ENCODE results near the gene UBASH3B.

UBASH3B gene

GRCh38 chr11:122649116-122649515 is 6.4 kb upstream of the UBASH3B start:
- DNase-seq: no peak

- no peak for DNase-seq
Measured at GRCh38 chr11:122650619-122651018, 4.9 kb upstream of the UBASH3B start.

GRCh38 chr11:122652495-122652894 is 3.0 kb upstream of the UBASH3B start:
- DNase-seq: no peak

DNA sequence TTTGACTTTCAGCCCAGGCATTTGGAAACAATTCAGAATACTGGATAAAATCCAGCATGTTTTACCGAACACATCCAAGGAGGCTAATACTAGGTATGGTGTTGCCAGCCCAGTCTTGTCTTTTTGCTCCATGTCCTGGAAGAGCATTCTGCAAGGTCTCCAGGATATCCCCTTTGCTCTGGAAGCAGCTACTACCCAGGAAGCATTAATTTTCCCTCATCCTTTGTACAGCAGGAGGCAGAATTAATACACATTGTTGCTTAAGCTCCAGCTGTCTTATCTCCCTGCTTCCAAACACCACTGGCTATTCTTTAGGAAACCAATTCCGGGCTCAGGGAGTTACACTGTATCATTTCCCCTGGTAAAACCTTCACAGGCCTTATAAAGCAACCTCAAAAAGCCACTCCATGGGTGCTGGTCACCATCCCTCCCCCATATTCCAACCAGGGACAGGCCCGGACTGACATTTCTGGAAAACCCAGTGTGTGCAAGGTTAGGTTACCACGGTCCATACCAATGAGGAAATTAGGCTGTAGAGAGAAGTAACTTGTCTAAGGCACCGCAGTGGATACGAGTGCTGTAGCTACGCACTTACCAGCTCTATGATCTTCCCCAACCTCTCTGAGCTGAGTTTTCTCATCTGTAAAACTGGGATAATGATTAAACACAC is 1.5 kb upstream of the UBASH3B start:
- DNase-seq: no peak

DNA sequence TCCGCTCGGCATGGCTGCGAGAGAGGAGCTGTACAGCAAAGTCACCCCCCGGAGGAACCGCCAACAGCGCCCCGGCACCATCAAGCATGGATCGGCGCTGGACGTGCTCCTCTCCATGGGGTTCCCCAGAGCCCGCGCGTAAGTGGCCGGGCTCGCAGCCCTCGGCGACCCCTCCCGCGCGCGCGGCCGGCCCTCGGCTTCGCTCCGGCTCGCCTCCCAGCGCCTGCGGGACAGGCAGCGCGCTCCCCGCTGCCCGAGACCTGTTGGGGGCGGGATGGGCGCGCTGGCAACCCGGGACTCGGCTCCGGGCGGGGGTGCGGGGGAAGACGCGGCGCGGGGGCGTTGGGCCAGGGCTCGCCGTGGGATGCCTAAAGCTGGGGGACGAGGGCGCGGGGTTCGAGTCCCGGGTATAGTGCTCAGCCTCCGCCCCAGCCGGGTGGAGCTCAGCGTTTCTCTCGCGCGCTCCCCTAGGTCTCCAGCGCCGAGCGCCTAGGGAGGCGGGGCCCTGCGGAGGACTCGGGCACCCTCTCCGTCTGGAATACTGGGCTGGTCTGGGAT is 630 bp downstream of the UBASH3B start:
- no peak for DNase-seq

DNA sequence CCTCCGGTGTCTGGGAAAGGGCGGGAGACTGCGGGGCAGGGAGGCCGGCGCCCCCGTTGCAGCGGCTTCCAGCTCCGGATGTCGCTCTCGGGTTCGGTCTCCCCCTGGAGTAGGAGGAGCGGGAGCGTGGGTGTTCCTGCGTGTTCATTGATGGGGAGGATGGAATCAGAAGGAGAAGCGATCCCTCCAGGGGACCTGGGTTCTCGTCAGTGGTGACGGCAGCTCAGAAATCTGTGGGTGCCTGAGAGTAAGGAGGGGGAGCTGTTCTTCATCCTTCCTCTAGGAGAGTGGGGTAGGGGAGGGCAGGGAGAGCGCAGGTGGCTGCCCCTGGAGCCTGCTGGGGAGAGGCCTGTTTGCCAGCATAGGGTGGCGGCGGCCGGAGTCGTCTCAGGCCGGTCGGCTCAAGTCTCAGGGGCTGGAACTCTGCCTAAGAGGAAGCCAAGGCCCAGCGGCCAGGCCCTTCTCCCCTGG is 1.1 kb downstream of the UBASH3B start:
- no peak for DNase-seq

DNA sequence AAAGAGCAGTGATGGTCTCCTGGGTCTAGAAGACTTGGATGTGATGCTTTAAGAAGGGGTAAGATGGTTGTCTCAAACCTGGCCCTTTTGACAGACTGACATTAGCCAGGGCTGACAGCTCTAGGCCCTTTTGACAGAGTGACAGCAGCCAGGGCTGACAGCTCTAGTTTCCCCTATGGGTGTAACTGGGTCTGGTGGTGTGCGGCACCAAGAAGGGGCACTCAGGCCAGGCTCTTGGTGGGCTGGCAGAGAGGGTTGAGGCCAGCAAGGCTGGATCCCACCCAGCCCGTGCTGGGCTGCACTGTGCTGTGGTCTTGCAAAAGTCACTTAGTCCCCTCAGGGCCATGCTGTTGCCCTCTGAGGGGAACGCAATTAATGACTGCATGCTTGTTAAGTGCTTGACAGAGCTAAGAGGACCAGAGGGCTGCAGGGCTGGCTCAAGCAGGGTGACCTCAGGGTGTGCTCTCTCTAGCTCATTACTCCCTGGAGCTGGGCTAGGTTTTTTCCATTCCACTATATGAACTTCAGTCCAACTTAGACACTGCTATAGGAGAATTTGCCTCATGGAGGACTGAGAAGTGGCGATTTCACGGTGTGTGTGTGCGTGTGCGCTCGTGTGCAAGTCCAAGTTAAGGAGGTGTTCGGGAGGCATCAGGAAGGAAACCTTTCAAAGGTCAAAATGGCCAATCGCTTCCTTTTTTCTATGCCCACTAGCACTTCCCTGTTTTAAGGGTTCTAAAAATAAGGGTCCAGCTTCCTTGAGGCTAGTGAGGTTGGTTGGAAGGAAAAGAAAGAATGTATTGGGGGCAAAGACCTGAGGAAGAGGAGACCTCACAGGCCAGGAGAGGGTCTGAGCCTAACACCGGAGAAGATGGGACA is 4.4 kb downstream of the UBASH3B start:
- no peak for DNase-seq

DNA sequence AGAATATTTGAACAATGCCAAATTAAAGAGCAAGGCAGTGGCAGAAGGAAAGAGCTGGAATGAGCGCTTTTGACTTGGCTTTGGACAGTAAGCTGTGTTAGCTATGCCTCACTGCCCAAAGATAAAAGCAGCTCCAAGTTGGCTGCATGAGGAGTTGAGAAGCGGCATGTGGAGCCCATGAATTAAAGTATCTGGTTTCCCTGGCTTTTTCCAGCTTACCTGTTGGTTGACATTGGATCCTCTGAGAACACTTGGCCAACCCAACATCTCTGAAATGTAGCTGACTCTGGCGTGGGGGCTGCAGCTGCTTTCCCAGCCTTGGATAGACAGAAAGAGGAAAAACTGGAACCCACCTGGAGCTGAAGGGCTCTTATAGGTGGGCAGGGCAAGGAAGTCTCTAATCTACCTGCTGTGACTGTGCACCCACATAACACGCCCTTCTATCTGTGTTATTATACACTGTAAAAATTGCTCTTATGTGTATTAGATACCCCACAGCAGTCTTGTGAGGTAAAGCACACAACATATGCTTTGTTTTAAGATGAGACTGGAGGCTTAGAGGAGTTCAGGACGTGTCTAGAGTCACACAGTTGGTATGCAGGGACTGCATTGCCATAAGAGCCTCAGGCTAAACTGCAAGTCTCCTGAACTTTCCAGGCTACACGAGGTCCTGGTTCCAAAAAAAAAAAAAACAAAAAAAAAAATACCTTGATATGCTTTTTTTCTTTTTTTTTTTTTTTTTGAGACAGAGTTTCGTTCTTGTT is 5.8 kb downstream of the UBASH3B start:
- peak; percentile 21 for DNase-seq

GRCh38 chr11:122663056-122663740 is 7.7 kb downstream of the UBASH3B start:
- no peak for DNase-seq

GRCh38 chr11:122663764-122664163 is 8.2 kb downstream of the UBASH3B start:
- DNase-seq: no peak

DNA sequence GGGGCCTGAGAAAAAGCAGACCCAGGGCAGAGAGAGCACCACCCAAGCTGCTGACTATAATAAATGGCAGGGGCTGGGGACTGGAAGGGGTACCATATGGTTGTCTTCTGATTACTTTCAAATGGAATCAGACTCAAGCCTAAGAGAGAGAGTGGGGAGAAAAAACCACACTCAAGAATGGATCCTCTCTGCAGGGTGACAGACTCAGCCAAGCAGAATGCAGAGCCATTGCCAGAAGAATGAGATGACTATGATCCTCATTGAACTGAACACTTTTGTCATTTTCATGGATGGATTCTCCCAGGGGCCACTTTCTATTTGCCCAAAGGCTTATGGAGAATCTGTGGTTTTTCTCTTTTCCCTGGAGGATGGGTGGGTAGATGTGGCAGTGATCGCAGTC is 8.7 kb downstream of the UBASH3B start:
- DNase-seq: no peak

DNA sequence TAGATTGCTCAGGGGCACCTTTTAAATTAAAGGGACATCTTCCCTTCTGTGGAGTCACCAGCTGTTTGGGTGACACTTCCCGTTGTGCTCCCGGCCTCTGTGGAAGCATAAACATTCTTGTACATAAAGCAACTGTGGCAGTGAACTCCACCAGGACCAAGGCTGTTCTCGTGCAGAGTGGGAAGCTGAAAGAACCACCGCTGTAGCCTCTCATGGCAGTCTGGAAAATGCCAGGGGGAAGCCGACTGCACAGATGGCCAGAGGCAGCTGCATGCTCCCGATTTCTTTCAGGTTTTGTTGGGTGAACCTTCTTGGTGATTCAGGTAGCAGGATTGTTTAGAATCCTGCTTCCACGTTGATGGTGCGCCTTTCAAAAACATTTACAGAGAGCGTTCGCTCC is 10.3 kb downstream of the UBASH3B start:
- no peak for DNase-seq

DNA sequence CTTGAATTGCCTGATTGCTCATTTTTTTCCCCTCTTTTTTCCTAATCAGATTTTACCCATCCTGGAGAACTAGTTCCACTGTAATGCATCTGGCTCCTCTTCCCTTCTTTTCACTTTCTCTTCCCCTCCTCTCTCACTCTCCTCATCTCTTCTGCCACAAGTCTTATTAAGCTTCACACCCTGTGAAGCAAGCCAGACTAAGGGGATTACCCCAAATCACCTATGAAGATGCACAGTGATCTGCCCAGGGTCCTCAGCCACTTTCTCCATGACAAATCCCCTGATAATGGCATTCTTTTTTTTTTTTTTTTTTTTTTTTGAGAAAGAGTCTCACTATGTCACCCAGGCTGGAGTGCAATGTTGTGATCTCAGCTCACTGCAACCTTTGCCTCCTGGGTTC is 11.2 kb downstream of the UBASH3B start:
- no peak for DNase-seq

GRCh38 chr11:122668562-122669090 is 13.1 kb downstream of the UBASH3B start:
- peak; percentile 84 for DNase-seq

- no peak for DNase-seq
Measured at GRCh38 chr11:122670131-122670530, 14.6 kb downstream of the UBASH3B start.

DNA sequence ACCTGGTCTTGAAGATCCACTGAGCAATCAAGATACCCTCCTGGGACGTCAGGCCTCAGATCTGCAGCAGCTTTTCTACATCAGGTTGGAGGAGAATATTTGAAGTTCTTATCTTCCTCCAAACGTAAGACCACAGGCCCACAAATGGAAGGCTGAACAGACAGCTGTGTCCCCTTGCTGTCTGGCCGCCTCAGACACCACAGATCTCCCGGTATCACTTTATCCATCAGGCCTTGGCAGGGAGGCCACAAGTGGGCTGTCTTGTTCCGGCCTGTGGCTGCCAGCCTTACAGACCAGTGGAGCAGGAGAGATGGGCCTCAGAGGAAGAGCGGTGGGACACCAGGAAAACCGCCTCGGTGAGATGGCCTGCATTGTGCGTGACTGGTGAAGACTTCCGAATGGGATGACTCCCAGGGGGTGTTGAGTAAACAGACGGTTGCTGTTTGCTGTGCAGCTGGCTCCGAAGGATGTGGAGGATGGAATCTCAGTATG is 15.9 kb downstream of the UBASH3B start:
- no peak for DNase-seq

- no peak for DNase-seq
Measured at GRCh38 chr11:122672892-122673291, 17.4 kb downstream of the UBASH3B start.

- no peak for DNase-seq
Measured at GRCh38 chr11:122673701-122674100, 18.2 kb downstream of the UBASH3B start.

GRCh38 chr11:122676638-122677037 is 21.1 kb downstream of the UBASH3B start:
- DNase-seq: no peak

DNA sequence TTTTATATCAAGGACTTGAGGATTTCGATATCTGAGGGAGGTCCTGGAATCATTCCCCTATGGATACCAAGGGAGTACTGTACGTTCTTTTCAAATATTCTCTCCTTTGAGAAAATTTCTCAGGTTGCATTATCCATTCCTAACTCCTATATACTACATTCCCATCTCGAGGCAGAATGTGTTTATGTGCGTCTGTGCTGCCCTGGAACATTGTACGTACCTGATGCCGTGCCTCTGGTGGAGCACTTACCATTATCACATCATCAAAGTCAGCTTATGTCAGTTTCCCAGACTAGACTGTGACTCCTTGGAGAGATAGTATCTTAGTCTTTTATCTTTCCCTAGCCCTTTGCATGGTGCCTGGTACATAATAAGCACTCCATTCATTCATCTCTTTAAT is 21.7 kb downstream of the UBASH3B start:
- DNase-seq: no peak

DNA sequence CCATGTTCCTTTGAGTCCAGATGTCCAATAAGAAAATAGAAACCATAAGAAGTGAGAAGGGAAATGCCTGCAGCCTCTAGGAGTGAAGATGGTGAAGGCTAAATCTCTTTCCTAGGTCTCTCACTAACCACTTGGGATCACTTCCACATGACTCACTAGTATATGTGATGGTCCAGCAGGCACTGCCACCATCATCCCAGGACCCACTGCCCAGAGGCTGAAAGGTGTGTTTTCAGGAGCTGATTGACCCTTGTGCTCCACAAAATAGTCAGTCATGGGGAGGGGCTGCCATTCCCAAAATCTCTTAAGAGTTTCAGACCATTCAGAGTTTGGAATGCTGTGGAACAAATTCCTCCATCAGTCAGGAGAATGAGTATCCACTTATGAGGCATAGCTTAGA is 22.9 kb downstream of the UBASH3B start:
- no peak for DNase-seq

DNA sequence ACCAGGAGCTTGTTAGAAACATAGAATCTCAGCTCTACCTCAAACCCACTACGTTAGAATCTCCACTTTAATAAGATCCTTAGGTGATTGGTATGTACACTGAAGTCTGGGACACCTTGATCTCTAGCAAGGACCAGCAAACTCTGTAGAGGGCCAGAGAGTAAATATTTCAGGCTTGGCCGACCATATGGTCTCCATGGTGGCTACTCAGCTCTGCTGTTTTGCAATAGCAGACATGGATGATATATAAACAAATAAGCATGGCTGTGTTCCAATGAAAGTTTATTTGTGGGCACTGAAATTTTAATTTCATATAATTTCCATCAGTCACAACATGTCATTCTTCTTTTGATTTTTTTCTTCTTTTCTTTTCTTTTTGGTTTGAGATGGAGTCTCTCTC is 23.9 kb downstream of the UBASH3B start:
- DNase-seq: no peak
